Gastrocnemius medialis (tissue), 4 donors: ENCODE measurements around the gene BRICD5. TPM values are rescaled to one million over a fixed set of nuclear protein-coding genes. Genes with fewer than 3 reads are reported as not detected.

Experiments used
- ATAC-seq, 2 donors: fragments of 150-250 bp; one replicate each; pipeline ENCODE4 v1.9.1; 2016
- DNase-seq, 2 donors: peaks; one replicate each; pipeline ENCODE4 v3.0.0-alpha.2; 2019
- H3K27ac ChIP-seq, 4 donors: fragments of 200-600 bp; sonication (generic); 1 replicate in 1 of 4; 2 replicates in 3 of 4; pipeline ENCODE4 v1.5.1; 2016 to 2018; ENCODE audit warnings: mild to moderate bottlenecking in 2 of 4, moderate library complexity in 1 of 4
- H3K27me3 ChIP-seq, 3 donors: fragments of 200-600 bp; sonication (generic) in 2 of 3; 1 replicate in 1 of 3; 2 replicates in 2 of 3; pipeline versions ENCODE4 v1.5.1 to v1.6.0; 2016 to 2019; ENCODE audit warnings: mild to moderate bottlenecking in 1 of 3, moderate library complexity in 1 of 3
- H3K36me3 ChIP-seq, 2 donors: fragments of 200-600 bp; sonication (generic) in 1 of 2; one replicate each; pipeline ENCODE4 v1.5.1; 2017 to 2018
- H3K4me1 ChIP-seq, 2 donors: fragments of 200-600 bp; sonication (generic) in 1 of 2; one replicate each; pipeline ENCODE4 v1.5.1; 2016 to 2017; ENCODE audit warnings: mild to moderate bottlenecking in 2 of 2
- H3K4me3 ChIP-seq, 4 donors: fragments of 200-600 bp; sonication (generic) in 3 of 4; 1 replicate in 1 of 4; 2 replicates in 3 of 4; pipeline ENCODE4 v1.5.1; 2016 to 2019; ENCODE audit warnings: mild to moderate bottlenecking in 2 of 4
- H3K9me3 ChIP-seq, 3 donors: fragments of 200-600 bp; sonication (generic) in 2 of 3; 1 replicate in 1 of 3; 2 replicates in 2 of 3; pipeline ENCODE4 v1.5.1; 2016 to 2019
- CTCF ChIP-seq, 5 experiments: fragments of 450-650 bp in 3 of 5; fragments of 200-600 bp in 2 of 5; sonication (generic) in 2 of 5; IDR thresholded peaks in 4 of 5; conservative IDR thresholded peaks in 1 of 5; 1 replicate in 4 of 5; 2 replicates in 1 of 5; pipeline ENCODE4 v1.5.1; 2016 to 2019; ENCODE audit warnings: antibody characterized with exemption in 5 of 5, mild to moderate bottlenecking in 3 of 5, moderate library complexity in 3 of 5
- POLR2A ChIP-seq, 2 donors: fragments of 450-650 bp; IDR thresholded peaks; one replicate each; pipeline ENCODE4 v1.6.1; 2017; ENCODE audit warnings: antibody characterized with exemption in 2 of 2, mild to moderate bottlenecking in 2 of 2, moderate library complexity in 2 of 2
- in situ Hi-C, 4 donors: fragments of 200-750 bp; cut with MboI; loops; one replicate each; pipeline versions ENCODE4 v1.15.0 to v1.8.0; 2017; ENCODE audit warnings: low sequenced_read_pairs in 4 of 4
- intact Hi-C: fragments of 100-400 bp; cut with DNase I; formaldehyde crosslinking; loops from one replicate; pipeline ENCODE4 v1.15.1; 2023; ENCODE audit warnings: low total_unique reads
- total RNA-seq, 4 donors: library from RNA; depleted of rRNA; stranded (reverse); fragments of >200 nt; gene quantifications; one replicate each; pipeline versions ENCODE4 v1.1.0 to v1.2.3, GENCODE V29; 2016

The BRICD5 gene
- total RNA-seq, 4 donors from 2014 or later = 0.15 to 2.2 (median 1.4) TPM

DNA sequence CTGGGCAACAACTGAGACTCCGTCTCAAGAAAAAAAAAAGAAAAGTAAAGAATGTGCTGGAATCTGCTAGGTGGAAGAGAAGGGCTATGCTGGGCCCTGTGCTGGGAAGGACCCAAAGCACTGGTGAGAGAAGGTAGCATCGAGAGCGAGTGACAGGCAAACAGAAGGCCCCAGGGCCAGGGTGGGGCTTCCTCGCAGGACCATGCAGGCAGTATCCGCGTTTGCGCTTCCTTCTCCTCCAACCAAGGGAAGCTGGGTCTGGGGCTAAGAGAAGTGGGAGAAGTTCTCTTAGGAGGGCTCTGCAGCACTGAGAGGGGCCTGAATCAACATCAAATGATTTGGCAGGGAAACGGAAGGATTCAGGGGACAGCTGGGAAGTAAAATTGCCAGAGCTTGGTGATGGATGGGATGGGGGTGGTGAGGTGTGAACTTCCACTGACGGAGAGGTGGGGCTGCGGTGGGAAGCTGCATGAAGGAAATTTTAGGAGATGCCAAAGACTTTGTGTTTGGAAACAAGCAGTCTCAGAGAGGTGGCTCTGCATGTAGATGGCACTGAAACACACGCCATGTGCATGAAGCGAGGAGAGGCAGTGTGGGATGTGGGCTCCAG is 46.0 kb upstream of the BRICD5 start:
- Histone ChIP-seq H3K27ac (no peak overlapping the region), H3K36me3 (peaks cover 2 to 89% of the 10 kb centered on the region in 2 donors), H3K9me3 (no peaks in the 10 kb centered on the region), H3K4me1 (peaks cover 9 to 10% of the 10 kb centered on the region in 2 donors), H3K4me3 (no peak overlapping the region), H3K27me3 (no peaks in the 10 kb centered on the region)
- intact Hi-C loops (no loop called here), in situ Hi-C loops (no loop called here)
- TF ChIP-seq CTCF (IDR thresholded peaks at IDR 0.05 in 4 of 5, conservative IDR thresholded peaks at IDR 0.05 in 1 of 5) (no peak), POLR2A (IDR thresholded peaks at IDR 0.05) (no peak)
- ATAC-seq (no peak), DNase-seq (no peak)

GRCh38 chr16:2253293-2253692 is 42.6 kb upstream of the BRICD5 start:
- no peak overlapping the region for H3K4me3 ChIP-seq
- intact Hi-C loops = no loop called here

GRCh38 chr16:2252806-2253148 is 42.1 kb upstream of the BRICD5 start:
- peak overlapping the region in 1 of 4 donors; percentile 97 for H3K27ac ChIP-seq
- H3K9me3 ChIP-seq = no peaks in the 10 kb centered on the region
- H3K36me3 ChIP-seq = peaks cover 0 to 52% of the 10 kb centered on the region in 2 donors
- no peaks in the 10 kb centered on the region for H3K27me3 ChIP-seq
- DNase-seq = no peak
- in situ Hi-C loops (no loop called here), intact Hi-C loops (no loop called here)
- no peak overlapping the region for H3K4me3 ChIP-seq
- peaks cover 20 to 22% of the 10 kb centered on the region in 2 donors for H3K4me1 ChIP-seq
- ATAC-seq = no peak
- no peak for TF ChIP-seq CTCF (IDR thresholded peaks at IDR 0.05 in 4 of 5, conservative IDR thresholded peaks at IDR 0.05 in 1 of 5)
- no peak for TF ChIP-seq POLR2A (IDR thresholded peaks at IDR 0.05)

More at GRCh38 chr16:2253293-2253692, 42.6 kb upstream of the BRICD5 start:
- no peak overlapping the region for H3K27ac ChIP-seq
- peaks cover 0 to 57% of the 10 kb centered on the region in 2 donors for H3K36me3 ChIP-seq
- ATAC-seq (no peak), DNase-seq (no peak)
- H3K4me1 ChIP-seq = peaks cover 20 to 22% of the 10 kb centered on the region in 2 donors
- TF ChIP-seq CTCF (IDR thresholded peaks at IDR 0.05 in 4 of 5, conservative IDR thresholded peaks at IDR 0.05 in 1 of 5) (no peak), POLR2A (IDR thresholded peaks at IDR 0.05) (no peak)
- no peaks in the 10 kb centered on the region for H3K9me3 ChIP-seq
- no peaks in the 10 kb centered on the region for H3K27me3 ChIP-seq
- in situ Hi-C loops = no loop called here

DNA sequence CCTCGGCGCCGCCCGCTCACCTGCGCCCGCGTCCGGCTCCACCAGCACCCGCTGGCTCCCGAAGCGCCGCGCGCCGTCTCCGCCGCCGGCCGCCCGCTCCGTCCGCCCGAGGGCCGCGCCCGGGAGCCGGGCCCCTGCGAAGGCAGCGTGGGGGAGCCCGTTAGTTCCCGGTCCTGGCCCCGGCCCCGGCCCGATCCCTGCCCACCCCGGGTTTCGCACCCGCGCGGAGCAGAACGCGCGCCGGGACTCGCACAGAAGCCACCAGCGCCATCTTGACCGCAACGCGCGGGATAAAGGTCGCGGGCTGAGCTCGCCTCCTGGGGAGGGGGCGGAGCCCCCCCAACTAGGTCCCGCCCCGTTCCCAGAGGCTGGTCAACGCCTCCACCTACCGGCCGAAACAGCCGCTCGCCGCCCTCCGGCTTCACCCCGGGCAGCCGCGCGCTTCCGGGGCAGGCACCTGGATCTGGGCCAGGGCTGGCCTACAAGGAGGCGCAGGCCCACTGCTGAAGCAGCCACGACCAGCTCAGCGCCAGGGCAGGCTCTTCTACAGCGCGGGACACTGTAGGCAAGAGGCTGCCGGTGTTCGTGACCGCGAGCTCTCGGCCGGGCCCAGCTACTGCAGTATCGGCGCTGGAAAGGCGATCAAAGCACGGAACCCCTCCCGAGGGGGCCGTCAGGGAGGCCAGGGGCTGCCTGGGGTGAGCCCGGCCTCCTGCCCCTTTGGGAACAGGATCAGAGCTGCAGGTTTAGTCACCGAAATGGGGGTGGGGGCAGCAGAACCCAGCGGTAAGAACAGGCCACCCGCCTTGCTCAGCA is 40.8 kb upstream of the BRICD5 start, which contains the start of gene ECI1:
TSS of gene ECI1 (minus strand) at position 292 of the 816 bp plus-strand sequence. CDS start at position 271, 21 bp downstream.
- H3K9me3 ChIP-seq = no peaks in the 10 kb centered on the region
- peak; percentile 93 to 95 for DNase-seq
- peaks cover 0 to 42% of the 10 kb centered on the region in 2 donors for H3K36me3 ChIP-seq
- peak within 1 kb of the TSS; percentile 68 to 89 (median 70) for H3K4me3 ChIP-seq
- TF ChIP-seq CTCF (IDR thresholded peaks at IDR 0.05 in 4 of 5, conservative IDR thresholded peaks at IDR 0.05 in 1 of 5) = peak; percentile 64 to 92 (median 87)
- TF ChIP-seq POLR2A (IDR thresholded peaks at IDR 0.05) = peak; percentile 87 to 94
- in situ Hi-C loops = no loop called here
- peak within 1 kb of the TSS; percentile 86 to 97 (median 92) for H3K27ac ChIP-seq
- H3K4me1 ChIP-seq = peaks cover 20 to 22% of the 10 kb centered on the region in 2 donors
- intact Hi-C loops = loop anchor here (1.0 to 2.0 kb wide), 6 partner anchors 17 to 229 kb away; partner anchors contain the start of genes ABCA3, RNPS1 and TRAF7
- no peaks in the 10 kb centered on the region for H3K27me3 ChIP-seq
- peak; percentile 92 to 96 for ATAC-seq
